Natural killer cell treated with Interleukin-12 subunit alpha and Interleukin-12 subunit beta and Interleukin-15 and Interleukin-18, amount 100 ng/mL, for 72 hours (primary cell): ENCODE data around the gene LRMDA. TPM values are rescaled to one million over a fixed set of nuclear protein-coding genes. Genes with fewer than 3 reads are reported as not detected.

ENCODE experiments used
- ATAC-seq, 2 donors: fragments of 150-1000 bp; cut with Tn5 transposase in 1 of 2; sonication (Bioruptor Pico), chemical (Tn5 transposase) in 1 of 2; 2 replicates each; pipeline ENCODE4 v1.10.0; 2021
- DNase-seq: peaks from one replicate; pipeline ENCODE4 v3.0.0; 2022; ENCODE audit warnings: low spot score
- H3K27ac Mint-ChIP-seq, 2 donors: 1 replicate in 1 of 2; 2 replicates in 1 of 2; pipeline ENCODE4 v1.8.0; 2022; ENCODE audit warnings: mixed read lengths in 2 of 2, mild to moderate bottlenecking in 1 of 2, moderate library complexity in 1 of 2
- H3K27me3 Mint-ChIP-seq, 2 donors: 1 replicate in 1 of 2; 2 replicates in 1 of 2; pipeline ENCODE4 v1.8.0; 2022; ENCODE audit warnings: mixed read lengths in 2 of 2
- H3K36me3 Mint-ChIP-seq: one replicate; pipeline ENCODE4 v1.8.0; 2022; ENCODE audit warnings: mixed read lengths
- H3K4me1 Mint-ChIP-seq, 2 donors: 1 replicate in 1 of 2; 2 replicates in 1 of 2; pipeline ENCODE4 v1.8.0; 2022; ENCODE audit warnings: low read depth in 2 of 2, mixed read lengths in 2 of 2, mild to moderate bottlenecking in 1 of 2
- H3K4me3 Mint-ChIP-seq: one replicate; pipeline ENCODE4 v1.8.0; 2022; ENCODE audit warnings: mixed read lengths
- H3K9me3 Mint-ChIP-seq: 2 replicates; pipeline ENCODE4 v1.8.0; 2022; ENCODE audit warnings: mixed read lengths
- total RNA-seq, 2 donors: library from RNA; stranded (reverse); gene quantifications; one replicate each; pipeline ENCODE4 v1.2.3, GENCODE V29; 2022

LRMDA gene
- total RNA-seq, 2 donors from 2014 or later = 0.92 to 1.8 TPM

DNA sequence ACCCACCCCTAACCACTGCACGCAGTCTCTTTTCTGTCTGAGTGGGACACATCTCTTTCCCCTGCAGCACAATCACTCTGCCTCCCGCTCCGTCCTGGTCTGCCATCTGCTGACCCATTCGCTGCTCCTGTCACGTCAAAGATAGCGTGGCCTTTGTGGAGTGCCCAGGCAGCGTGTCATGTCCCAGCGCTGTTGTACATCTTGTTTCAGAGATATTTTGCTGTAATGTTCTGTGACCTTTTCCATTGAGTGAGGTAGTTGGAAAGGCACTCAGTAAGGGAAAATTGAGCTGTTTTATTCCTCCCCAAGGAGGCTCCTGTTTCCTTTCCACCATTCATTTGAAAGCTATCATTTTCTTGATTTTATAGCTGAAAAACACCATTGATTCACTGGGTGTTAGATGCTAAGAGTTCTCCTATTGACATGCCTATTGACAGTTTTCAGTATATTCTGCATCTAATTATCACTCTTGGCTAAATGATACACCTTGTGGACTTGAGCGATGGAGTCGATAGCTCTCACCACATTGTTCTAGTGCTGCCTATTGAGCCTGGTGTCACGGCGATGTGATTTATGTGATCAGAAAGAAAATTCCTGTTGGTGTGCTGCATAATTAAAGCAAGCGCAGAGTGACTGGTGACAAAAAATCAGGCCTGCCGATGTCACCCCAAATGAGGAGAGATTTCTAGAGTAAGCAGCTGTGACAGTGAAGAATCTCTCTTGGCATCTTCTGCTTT is 372.6 kb downstream of the LRMDA start:
- no peaks in the 10 kb centered on the region for H3K36me3 Mint-ChIP-seq
- no peaks in the 10 kb centered on the region for H3K4me1 Mint-ChIP-seq
- peaks cover 14 to 34% of the 10 kb centered on the region in 2 donors for H3K27me3 Mint-ChIP-seq
- H3K27ac Mint-ChIP-seq = no peak overlapping the region
- no peak overlapping the region for H3K4me3 Mint-ChIP-seq
- ATAC-seq (no peak), DNase-seq (no peak)
- H3K9me3 Mint-ChIP-seq = no peaks in the 10 kb centered on the region

DNA sequence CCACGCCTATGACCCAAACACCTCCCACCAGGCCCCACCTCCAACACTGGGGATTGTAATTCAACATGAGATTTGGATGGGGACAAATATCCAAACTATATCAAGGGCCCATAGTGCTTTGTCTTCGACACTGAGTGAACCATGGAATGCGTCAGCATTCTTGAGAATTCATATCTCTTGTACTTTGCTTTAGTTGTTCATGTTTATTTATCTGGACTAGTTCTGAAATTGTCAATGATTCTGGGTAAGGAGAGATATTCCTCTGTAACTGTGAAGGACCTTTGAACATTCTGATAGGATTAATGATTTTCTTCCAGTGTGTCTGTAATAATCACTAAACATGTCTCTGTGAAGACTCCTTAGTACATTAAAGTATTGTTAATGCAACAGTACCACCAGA is 374.8 kb downstream of the LRMDA start:
- Mint-ChIP-seq H3K36me3 (no peaks in the 10 kb centered on the region), H3K27me3 (peaks cover 11 to 26% of the 10 kb centered on the region in 2 donors), H3K4me3 (no peak overlapping the region), H3K9me3 (no peaks in the 10 kb centered on the region), H3K4me1 (no peaks in the 10 kb centered on the region), H3K27ac (no peak overlapping the region)
- ATAC-seq (no peak), DNase-seq (no peak)

- Mint-ChIP-seq H3K9me3 (no peaks in the 10 kb centered on the region), H3K27me3 (peaks cover 8 to 27% of the 10 kb centered on the region in 2 donors)
- no peak for ATAC-seq
These were observed 376.0 kb downstream of the LRMDA start for GRCh38 chr10:75807456-75807855.

DNA sequence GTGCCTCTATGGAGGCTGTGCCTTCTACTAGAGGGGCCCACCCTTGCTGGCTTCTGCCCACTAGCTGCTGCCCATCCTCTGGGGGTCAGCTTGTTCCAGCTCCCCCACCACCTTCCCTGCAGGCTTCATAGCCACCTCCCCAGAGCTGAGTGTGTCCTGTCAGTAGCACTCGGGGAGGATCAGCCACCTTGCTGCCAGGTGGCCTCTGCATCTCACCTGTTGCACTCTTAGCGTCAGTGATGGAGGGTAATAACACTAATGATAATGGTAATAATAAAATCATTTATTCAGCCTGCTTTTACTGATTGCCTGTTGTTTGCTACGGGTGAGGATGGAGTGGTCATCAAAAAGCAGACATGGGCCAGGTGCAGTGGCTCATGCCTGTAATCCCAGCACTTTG is 377.6 kb downstream of the LRMDA start:
- Mint-ChIP-seq H3K9me3 (no peaks in the 10 kb centered on the region), H3K4me1 (no peaks in the 10 kb centered on the region), H3K4me3 (no peak overlapping the region), H3K36me3 (no peaks in the 10 kb centered on the region), H3K27ac (no peak overlapping the region), H3K27me3 (peaks cover 5 to 25% of the 10 kb centered on the region in 2 donors)
- DNase-seq (no peak), ATAC-seq (no peak)

More at GRCh38 chr10:75807456-75807855, 376.0 kb downstream of the LRMDA start:
- Mint-ChIP-seq H3K4me3 (no peak overlapping the region), H3K4me1 (no peaks in the 10 kb centered on the region), H3K27ac (no peak overlapping the region), H3K36me3 (no peaks in the 10 kb centered on the region)
- DNase-seq = no peak

GRCh38 chr10:75814014-75814413 is 382.6 kb downstream of the LRMDA start:
- Mint-ChIP-seq H3K4me3 (no peak overlapping the region), H3K27ac (no peak overlapping the region), H3K4me1 (no peaks in the 10 kb centered on the region), H3K9me3 (no peaks in the 10 kb centered on the region), H3K36me3 (no peaks in the 10 kb centered on the region), H3K27me3 (peaks cover 16 to 37% of the 10 kb centered on the region in 2 donors)
- ATAC-seq (no peak), DNase-seq (no peak)

GRCh38 chr10:75815066-75815465 is 383.6 kb downstream of the LRMDA start:
- Mint-ChIP-seq H3K27ac (no peak overlapping the region), H3K4me3 (no peak overlapping the region), H3K9me3 (no peaks in the 10 kb centered on the region), H3K27me3 (peaks cover 14 to 37% of the 10 kb centered on the region in 2 donors), H3K4me1 (no peaks in the 10 kb centered on the region), H3K36me3 (no peaks in the 10 kb centered on the region)
- no peak for ATAC-seq
- DNase-seq = no peak

DNA sequence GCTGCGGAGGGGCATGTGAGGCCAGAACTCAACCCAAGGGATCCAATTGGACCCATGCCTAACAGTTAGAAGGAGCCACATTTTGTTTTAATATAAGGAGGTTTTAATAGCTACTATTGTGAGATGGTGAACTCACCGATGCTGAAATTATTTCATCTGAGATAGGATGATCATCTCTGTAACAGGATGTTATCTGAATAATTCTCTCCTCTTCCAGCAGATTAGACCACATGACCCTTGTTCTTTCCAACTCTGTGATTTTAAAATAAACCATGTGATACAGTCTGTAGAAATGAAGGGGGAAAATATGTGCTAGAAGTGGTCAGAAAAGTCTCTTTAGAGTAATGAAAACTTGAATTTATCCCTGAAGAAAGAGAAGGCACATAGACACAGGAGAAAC is 385.8 kb downstream of the LRMDA start:
- ATAC-seq (no peak), DNase-seq (no peak)
- H3K36me3 Mint-ChIP-seq = peaks cover 4% of the 10 kb centered on the region
- no peaks in the 10 kb centered on the region for H3K4me1 Mint-ChIP-seq
- H3K27ac Mint-ChIP-seq = no peak overlapping the region
- no peak overlapping the region for H3K4me3 Mint-ChIP-seq
- peaks cover 20 to 44% of the 10 kb centered on the region in 2 donors for H3K27me3 Mint-ChIP-seq
- H3K9me3 Mint-ChIP-seq = no peaks in the 10 kb centered on the region

- H3K27ac Mint-ChIP-seq = no peak overlapping the region
- peaks cover 4% of the 10 kb centered on the region for H3K36me3 Mint-ChIP-seq
- peaks cover 20 to 42% of the 10 kb centered on the region in 2 donors for H3K27me3 Mint-ChIP-seq
- no peaks in the 10 kb centered on the region for H3K9me3 Mint-ChIP-seq
- no peak overlapping the region for H3K4me3 Mint-ChIP-seq
- ATAC-seq (no peak), DNase-seq (no peak)
- H3K4me1 Mint-ChIP-seq = no peaks in the 10 kb centered on the region
These were observed 387.1 kb downstream of the LRMDA start for GRCh38 chr10:75818552-75818951.

DNA sequence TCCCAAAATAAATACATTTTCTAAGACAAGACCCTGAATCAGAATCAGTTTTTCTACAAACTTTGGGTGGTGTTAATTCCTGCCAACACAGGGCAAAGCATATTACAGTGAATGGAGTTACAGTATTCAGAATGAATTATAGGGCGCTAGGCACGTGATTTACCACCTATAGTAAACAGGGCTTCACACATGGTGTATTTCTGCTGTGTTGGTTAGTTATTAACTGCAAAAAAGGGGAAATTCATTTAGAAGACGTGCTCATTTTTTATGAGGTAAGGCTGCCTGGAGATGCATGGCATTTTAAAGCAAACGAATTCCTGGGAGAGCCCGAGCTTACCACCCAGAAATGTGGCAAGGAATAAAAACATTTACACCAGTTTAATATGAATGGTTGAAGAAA is 393.8 kb downstream of the LRMDA start:
- peaks cover 8 to 14% of the 10 kb centered on the region in 2 donors for H3K27me3 Mint-ChIP-seq
- no peak for ATAC-seq
- H3K27ac Mint-ChIP-seq = no peak overlapping the region
- H3K36me3 Mint-ChIP-seq = peaks cover 2% of the 10 kb centered on the region
- H3K9me3 Mint-ChIP-seq = no peaks in the 10 kb centered on the region
- no peak overlapping the region for H3K4me3 Mint-ChIP-seq
- DNase-seq = no peak
- no peaks in the 10 kb centered on the region for H3K4me1 Mint-ChIP-seq

GRCh38 chr10:75825661-75826060 is 394.2 kb downstream of the LRMDA start:
- Mint-ChIP-seq H3K9me3 (no peaks in the 10 kb centered on the region), H3K4me1 (no peaks in the 10 kb centered on the region), H3K27me3 (peaks cover 5 to 10% of the 10 kb centered on the region in 2 donors), H3K36me3 (no peaks in the 10 kb centered on the region), H3K27ac (no peak overlapping the region), H3K4me3 (no peak overlapping the region)
- ATAC-seq (no peak), DNase-seq (no peak)

DNA sequence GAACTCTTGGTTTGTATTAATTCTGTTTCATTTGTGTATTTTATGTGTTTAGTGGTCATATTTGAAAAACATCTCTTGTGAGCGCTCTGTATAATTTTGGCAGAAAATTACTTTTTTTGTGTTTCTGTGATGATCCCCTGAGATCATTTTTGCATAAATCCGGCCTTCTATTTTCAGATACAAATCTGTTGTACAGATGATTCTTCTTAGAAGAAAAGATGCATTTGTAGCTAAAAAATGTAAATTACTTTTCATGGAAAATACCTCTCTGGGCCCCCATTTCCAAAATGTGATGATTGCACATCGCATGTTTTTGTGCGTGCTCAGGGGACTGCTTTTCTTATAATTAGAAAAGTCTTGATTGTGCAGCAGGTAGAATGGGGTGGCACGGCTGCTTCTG is 395.4 kb downstream of the LRMDA start:
- H3K4me1 Mint-ChIP-seq = no peaks in the 10 kb centered on the region
- H3K27me3 Mint-ChIP-seq = peaks cover 2 to 6% of the 10 kb centered on the region in 2 donors
- no peaks in the 10 kb centered on the region for H3K9me3 Mint-ChIP-seq
- H3K36me3 Mint-ChIP-seq = no peaks in the 10 kb centered on the region
- ATAC-seq (no peak), DNase-seq (no peak)
- no peak overlapping the region for H3K4me3 Mint-ChIP-seq
- H3K27ac Mint-ChIP-seq = no peak overlapping the region

DNA sequence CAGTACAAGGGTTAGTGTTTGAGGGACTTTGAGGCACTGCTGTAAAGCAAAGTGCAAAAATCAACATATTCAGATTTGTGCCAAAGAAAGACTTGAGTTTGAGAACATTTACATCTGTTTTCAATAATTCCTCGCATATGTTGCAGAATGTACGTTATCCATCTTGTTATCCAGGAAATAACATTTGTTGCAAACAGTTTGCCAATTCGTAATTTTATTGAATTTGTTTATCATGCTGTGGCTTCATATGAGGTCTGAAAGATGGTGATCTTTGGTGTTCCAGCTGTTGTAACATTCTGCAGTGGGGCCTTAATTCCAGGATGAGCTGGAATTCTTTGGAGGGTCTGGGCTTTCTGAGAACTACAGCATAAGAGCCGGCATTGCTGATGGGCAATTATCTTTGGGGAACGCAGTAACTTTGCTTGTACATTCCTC is 396.2 kb downstream of the LRMDA start:
- ATAC-seq (no peak), DNase-seq (no peak)
- Mint-ChIP-seq H3K36me3 (no peaks in the 10 kb centered on the region), H3K27ac (no peak overlapping the region), H3K27me3 (peaks cover 7 to 11% of the 10 kb centered on the region in 2 donors), H3K4me1 (no peaks in the 10 kb centered on the region), H3K9me3 (peaks cover 5% of the 10 kb centered on the region), H3K4me3 (no peak overlapping the region)

DNA sequence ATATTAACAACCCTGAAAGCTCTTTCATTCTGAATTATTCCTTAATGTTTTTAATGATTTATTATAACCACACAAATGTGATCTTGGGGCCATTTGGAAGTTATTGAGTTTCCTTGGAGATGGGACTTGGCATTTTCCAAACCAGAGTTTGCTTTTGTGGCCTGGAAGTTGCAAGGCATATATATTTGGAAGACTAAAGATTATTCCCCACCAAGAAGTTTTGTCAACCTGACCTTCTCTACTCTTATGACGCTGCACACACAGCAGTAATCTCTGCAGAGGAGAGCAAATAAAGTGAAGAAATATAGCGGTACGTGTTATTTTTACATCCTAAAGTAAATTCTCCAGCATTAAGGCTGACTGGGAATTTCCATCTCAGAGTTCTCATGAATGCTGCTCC is 397.0 kb downstream of the LRMDA start:
- Mint-ChIP-seq H3K9me3 (peaks cover 5% of the 10 kb centered on the region), H3K4me1 (no peaks in the 10 kb centered on the region), H3K36me3 (no peaks in the 10 kb centered on the region), H3K27me3 (peaks cover 9% of the 10 kb centered on the region in 2 donors), H3K27ac (no peak overlapping the region), H3K4me3 (no peak overlapping the region)
- DNase-seq = no peak
- no peak for ATAC-seq

DNA sequence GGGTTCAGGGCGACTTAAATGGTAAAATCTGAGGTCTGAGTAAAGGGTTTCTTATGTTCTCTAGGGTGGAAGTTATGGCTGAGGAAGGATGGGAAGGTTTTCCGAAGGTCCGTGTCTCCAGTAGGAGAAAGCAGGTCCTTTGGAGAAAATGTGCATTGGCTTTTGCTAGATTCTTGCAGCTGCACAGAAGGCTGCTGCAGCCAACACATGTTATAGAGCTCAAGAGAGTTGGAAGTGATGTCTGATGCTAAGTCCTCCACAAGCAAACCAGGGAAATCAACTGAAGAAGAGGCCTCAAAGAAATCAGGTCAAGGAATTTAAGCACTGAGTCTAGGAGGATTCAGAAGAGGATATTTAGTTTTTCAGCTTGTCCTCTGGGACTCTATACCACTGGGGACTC is 404.6 kb downstream of the LRMDA start:
- Mint-ChIP-seq H3K4me3 (no peak overlapping the region), H3K27me3 (peaks cover 16 to 22% of the 10 kb centered on the region in 2 donors), H3K9me3 (peaks cover 5% of the 10 kb centered on the region), H3K4me1 (no peaks in the 10 kb centered on the region), H3K36me3 (peaks cover 4% of the 10 kb centered on the region), H3K27ac (no peak overlapping the region)
- no peak for ATAC-seq
- no peak for DNase-seq

GRCh38 chr10:75838486-75838885 is 407.1 kb downstream of the LRMDA start:
- Mint-ChIP-seq H3K36me3 (peaks cover 4% of the 10 kb centered on the region), H3K27ac (no peak overlapping the region), H3K4me3 (no peak overlapping the region), H3K9me3 (no peaks in the 10 kb centered on the region), H3K27me3 (peaks cover 10 to 14% of the 10 kb centered on the region in 2 donors), H3K4me1 (no peaks in the 10 kb centered on the region)
- DNase-seq (no peak), ATAC-seq (no peak)
